Liver (tissue), 9 donors: Measurements from ENCODE around the gene MPV17. TPM values are rescaled to one million over a fixed set of nuclear protein-coding genes. Genes with fewer than 3 reads are reported as not detected.

Experiments used
- DNase-seq: peaks from one replicate; pipeline ENCODE4 v3.0.0-alpha.2; 2017; ENCODE audit warnings: low spot score
- H3K27ac ChIP-seq, 2 donors: one replicate each; pipeline ENCODE4 v1.7.0; 2013; ENCODE audit warnings: inconsistent platforms in 2 of 2, low read length in 2 of 2, control low read depth in 1 of 2, low read depth in 1 of 2, mild to moderate bottlenecking in 1 of 2
- H3K27me3 ChIP-seq, 4 donors: one replicate each; pipeline versions ENCODE4 v1.6.1 to v1.7.0; 2013; ENCODE audit warnings: low read length in 3 of 4, inconsistent platforms in 1 of 4, mild to moderate bottlenecking in 1 of 4, moderate library complexity in 1 of 4; ENCODE audit not compliant: control insufficient read depth in 4 of 4, insufficient read depth in 4 of 4
- H3K36me3 ChIP-seq, 4 donors: one replicate each; pipeline versions ENCODE4 v1.6.1 to v1.7.0; 2013; ENCODE audit warnings: low read length in 3 of 4, mild to moderate bottlenecking in 3 of 4, low read depth in 1 of 4, moderate library complexity in 1 of 4; ENCODE audit not compliant: control insufficient read depth in 4 of 4, insufficient read depth in 3 of 4
- H3K4me1 ChIP-seq, 4 donors: one replicate each; pipeline versions ENCODE4 v1.6.1 to v1.7.0; 2013; ENCODE audit warnings: low read length in 3 of 4, mild to moderate bottlenecking in 3 of 4, moderate library complexity in 1 of 4; ENCODE audit not compliant: control insufficient read depth in 4 of 4, insufficient read depth in 4 of 4
- H3K4me3 ChIP-seq, 3 donors: one replicate each; pipeline versions ENCODE4 v1.6.1 to v1.7.0; 2013; ENCODE audit warnings: low read length in 3 of 3, control low read depth in 1 of 3, low read depth in 1 of 3, mild to moderate bottlenecking in 1 of 3
- H3K9ac ChIP-seq, 2 donors: one replicate each; pipeline ENCODE4 v1.7.0; 2013; ENCODE audit warnings: low read length in 2 of 2, mild to moderate bottlenecking in 2 of 2, moderate library complexity in 2 of 2, control low read depth in 1 of 2, low read depth in 1 of 2
- H3K9me3 ChIP-seq, 4 donors: one replicate each; pipeline versions ENCODE4 v1.6.1 to v1.7.0; 2013; ENCODE audit warnings: low read length in 3 of 4; ENCODE audit not compliant: control insufficient read depth in 4 of 4
- ATF3 ChIP-seq: IDR thresholded peaks from 2 replicates; pipeline ENCODE4 v1.6.1; 2016; ENCODE audit warnings: antibody characterized with exemption
- CTCF ChIP-seq: fragments of 150-350 bp; IDR thresholded peaks from 2 replicates; pipeline ENCODE4 v1.5.1; 2017; ENCODE audit warnings: improper control_type of control experiment, low read depth, low read length; ENCODE audit not compliant: missing input control
- EGR1 ChIP-seq, 2 donors: IDR thresholded peaks; 2 replicates each; pipeline ENCODE4 v1.6.1; 2016 to 2018; ENCODE audit warnings: antibody characterized with exemption in 2 of 2, low read depth in 2 of 2
- FOXA1 ChIP-seq: IDR thresholded peaks from 2 replicates; pipeline ENCODE4 v1.6.1; 2016; ENCODE audit warnings: antibody characterized with exemption
- GABPA ChIP-seq, 2 donors: IDR thresholded peaks in 1 of 2; conservative IDR thresholded peaks in 1 of 2; 2 replicates each; pipeline ENCODE4 v1.6.1; 2016; ENCODE audit warnings: antibody characterized with exemption in 2 of 2, mild to moderate bottlenecking in 1 of 2, moderate library complexity in 1 of 2
- HNF4A ChIP-seq, 2 donors: conservative IDR thresholded peaks; 2 replicates each; pipeline ENCODE4 v1.6.1; 2016; ENCODE audit warnings: antibody characterized with exemption in 2 of 2, mild to moderate bottlenecking in 2 of 2
- HNF4G ChIP-seq: IDR thresholded peaks from 2 replicates; pipeline ENCODE4 v1.6.1; 2016; ENCODE audit warnings: antibody characterized with exemption
- JUND ChIP-seq, 2 donors: IDR thresholded peaks; 2 replicates each; pipeline ENCODE4 v1.6.1; 2016; ENCODE audit warnings: antibody characterized with exemption in 2 of 2
- MAX ChIP-seq: IDR thresholded peaks from 2 replicates; pipeline ENCODE4 v1.6.1; 2016; ENCODE audit warnings: antibody characterized with exemption
- NR2F2 ChIP-seq: IDR thresholded peaks from 2 replicates; pipeline ENCODE4 v1.6.1; 2016; ENCODE audit warnings: antibody characterized with exemption
- RAD21 ChIP-seq, 2 donors: IDR thresholded peaks; 2 replicates each; pipeline ENCODE4 v1.6.1; 2016; ENCODE audit warnings: antibody characterized with exemption in 2 of 2, mild to moderate bottlenecking in 2 of 2
- RXRA ChIP-seq, 2 donors: IDR thresholded peaks; 2 replicates each; pipeline ENCODE4 v1.6.1; 2017 to 2018; ENCODE audit warnings: antibody characterized with exemption in 2 of 2, mild to moderate bottlenecking in 1 of 2
- SP1 ChIP-seq: IDR thresholded peaks from 2 replicates; pipeline ENCODE4 v1.6.1; 2018; ENCODE audit warnings: antibody characterized with exemption, mild to moderate bottlenecking
- TAF1 ChIP-seq: conservative IDR thresholded peaks from 2 replicates; pipeline ENCODE4 v1.6.1; 2016; ENCODE audit warnings: antibody characterized with exemption, mild to moderate bottlenecking
- YY1 ChIP-seq: IDR thresholded peaks from 2 replicates; pipeline ENCODE4 v1.6.1; 2016; ENCODE audit warnings: antibody characterized with exemption, mild to moderate bottlenecking
- ZBTB33 ChIP-seq: IDR thresholded peaks from 2 replicates; pipeline ENCODE4 v1.6.1; 2016; ENCODE audit warnings: antibody characterized with exemption
- WGBS: extraction: QIAGEN DNeasy Blood & Tissue Kit; methylation state at CpG from one replicate; pipeline ENCODE4 v1.1.7; 2013; 5-methylcytosine and 5-hydroxymethylcytosine counted together
- polyA plus RNA-seq, 2 donors: library from polyadenylated mRNA; stranded (reverse) in 1 of 2; unstranded in 1 of 2; fragments of 200-250 nt in 1 of 2; fragments of >200 nt in 1 of 2; fragmentation: Nextera tagmentation in 1 of 2; extraction: Ambion mirVana in 1 of 2; gene quantifications; one replicate each; pipeline versions ENCODE4 v1.2.1 to v1.2.3, GENCODE V29; 2013 to 2015
- total RNA-seq, 2 donors: library from RNA; depleted of rRNA; stranded (reverse); fragments of >200 nt; gene quantifications; one replicate each; pipeline ENCODE4 v1.2.3, GENCODE V29; 2014
- donor health status: healthy.
- donor health status: healthy.
- donor health status: healthy.
- donor health status: healthy.
- donor health status: healthy.

The MPV17 gene
- total and polyA plus RNA-seq, 4 donors = 13.9 to 29.6 (median 21.8) TPM

- no peak for TF ChIP-seq RXRA (IDR thresholded peaks at IDR 0.05)
- TF ChIP-seq EGR1 (IDR thresholded peaks at IDR 0.05; ENCODE audit: low read depth in 2 of 2) = no peak
These were observed 16.2 kb downstream of the MPV17 start (continued) for GRCh38 chr2:27306573-27307286.

GRCh38 chr2:27306136-27306535 lies 16.8 kb downstream of the MPV17 start:
- DNase-seq = no peak
- Histone ChIP-seq H3K36me3 (peaks cover 0 to 5% (median 0%) of the 10 kb centered on the region in 4 donors), H3K9me3 (no peaks in the 10 kb centered on the region), H3K4me1 (peaks cover 3 to 30% (median 11%) of the 10 kb centered on the region in 4 donors), H3K4me3 (no peak overlapping the region), H3K27me3 (peaks cover 0 to 5% (median 1%) of the 10 kb centered on the region in 4 donors), H3K9ac (no peak overlapping the region), H3K27ac (no peak overlapping the region)
- TF ChIP-seq YY1 = no peak
- no peak for TF ChIP-seq ATF3
- TF ChIP-seq EGR1 (IDR thresholded peaks at IDR 0.05; ENCODE audit: low read depth in 2 of 2) = no peak
- TF ChIP-seq TAF1 = no peak
- TF ChIP-seq FOXA1 = no peak
- no peak for TF ChIP-seq CTCF
- TF ChIP-seq RAD21 (IDR thresholded peaks at IDR 0.05) = no peak
- no peak for TF ChIP-seq SP1
- no peak for TF ChIP-seq ZBTB33
- TF ChIP-seq MAX = no peak
- TF ChIP-seq GABPA (IDR thresholded peaks at IDR 0.05 in 1 of 2, conservative IDR thresholded peaks at IDR 0.05 in 1 of 2) = no peak
- no peak for TF ChIP-seq HNF4G
- no peak for TF ChIP-seq JUND (IDR thresholded peaks at IDR 0.05)
- no peak for TF ChIP-seq HNF4A (conservative IDR thresholded peaks at IDR 0.05)
- TF ChIP-seq NR2F2 = no peak
- WGBS = 34% methylated on average over 26 of the region's 26 CpGs

GRCh38 chr2:27305516-27305915 lies 17.4 kb downstream of the MPV17 start:
- Histone ChIP-seq H3K27me3 (peaks cover 0 to 5% (median 1%) of the 10 kb centered on the region in 4 donors), H3K9ac (no peak overlapping the region), H3K9me3 (no peaks in the 10 kb centered on the region), H3K4me1 (peaks cover 3 to 30% (median 11%) of the 10 kb centered on the region in 4 donors), H3K27ac (no peak overlapping the region), H3K4me3 (no peak overlapping the region), H3K36me3 (peaks cover 0 to 4% (median 0%) of the 10 kb centered on the region in 4 donors)
- DNase-seq = no peak
- WGBS = 95% methylated on average over 16 of the region's 16 CpGs
- TF ChIP-seq ATF3 (no peak), HNF4G (no peak), JUND (IDR thresholded peaks at IDR 0.05) (no peak), RXRA (IDR thresholded peaks at IDR 0.05) (no peak), GABPA (IDR thresholded peaks at IDR 0.05 in 1 of 2, conservative IDR thresholded peaks at IDR 0.05 in 1 of 2) (no peak), CTCF (no peak), HNF4A (conservative IDR thresholded peaks at IDR 0.05) (no peak), FOXA1 (no peak), ZBTB33 (no peak), RAD21 (IDR thresholded peaks at IDR 0.05) (no peak)
